ENCODE measurements around the gene ABCA4.

- TF ChIP-seq CTCF (IDR thresholded peaks at IDR 0.05) (no peak), STAT6 (CRISPR knock-in tag; conservative IDR thresholded peaks at IDR 0.05; ENCODE audit: low read depth) (no peak), IRF2 (CRISPR knock-in tag; IDR thresholded peaks at IDR 0.05; ENCODE audit: borderline replicate concordance, low read depth) (no peak), JUN (CRISPR knock-in tag; IDR thresholded peaks at IDR 0.05) (no peak), USF2 (CRISPR knock-in tag; IDR thresholded peaks at IDR 0.05) (no peak), ATF3 (CRISPR knock-in tag; conservative IDR thresholded peaks at IDR 0.05) (no peak), SP1 (CRISPR knock-in tag; conservative IDR thresholded peaks at IDR 0.05) (no peak), MLX (CRISPR knock-in tag; IDR thresholded peaks at IDR 0.05) (no peak), HMGXB4 (CRISPR knock-in tag; IDR thresholded peaks at IDR 0.05) (no peak), ZNF416 (CRISPR knock-in tag; IDR thresholded peaks at IDR 0.05) (no peak), MAX (CRISPR knock-in tag; IDR thresholded peaks at IDR 0.05) (no peak), ZNF396 (CRISPR knock-in tag; IDR thresholded peaks at IDR 0.05; ENCODE audit: borderline replicate concordance) (no peak), KAT7 (CRISPR knock-in tag; IDR thresholded peaks at IDR 0.05; ENCODE audit: borderline replicate concordance) (no peak), NR2C2 (CRISPR knock-in tag; IDR thresholded peaks at IDR 0.05) (no peak)
Observed at GRCh38 chr1:94084085-94084484, 36.9 kb downstream of the ABCA4 start.

All from WTC11 (cell line).